Hepatocyte (in vitro differentiated cells): ENCODE data around the gene DUSP16. TPM values are rescaled to one million over a fixed set of nuclear protein-coding genes. Genes with fewer than 3 reads are reported as not detected.

ENCODE experiments used
- DNase-seq: peaks from one replicate; pipeline ENCODE4 v3.0.0-alpha.2; 2016; ENCODE audit warnings: low spot score
- H2AFZ ChIP-seq: fragments of 200-600 bp; sonication (generic); 2 replicates; pipeline ENCODE4 v1.6.0; 2016; ENCODE audit warnings: antibody characterized with exemption, mild to moderate bottlenecking
- H3K27ac ChIP-seq: fragments of 200-600 bp; sonication (generic); 2 replicates; pipeline ENCODE4 v1.5.1; 2016; ENCODE audit warnings: mild to moderate bottlenecking
- H3K27me3 ChIP-seq: fragments of 200-600 bp; sonication (generic); 2 replicates; pipeline ENCODE4 v1.6.1; 2016
- H3K36me3 ChIP-seq: fragments of 200-600 bp; sonication (generic); replicated peaks from 2 replicates; pipeline ENCODE4 v1.5.1; 2016; ENCODE audit warnings: low read depth; ENCODE audit not compliant: insufficient read depth
- H3K4me1 ChIP-seq: fragments of 200-600 bp; sonication (generic); 2 replicates; pipeline ENCODE4 v1.5.1; 2016; ENCODE audit warnings: mild to moderate bottlenecking, moderate library complexity; ENCODE audit not compliant: insufficient read depth
- H3K4me2 ChIP-seq: fragments of 200-600 bp; sonication (generic); 2 replicates; pipeline ENCODE4 v1.6.0; 2016
- H3K4me3 ChIP-seq: fragments of 200-600 bp; sonication (generic); 2 replicates; pipeline ENCODE4 v1.5.1; 2016; ENCODE audit warnings: mild to moderate bottlenecking
- H3K79me2 ChIP-seq: fragments of 200-600 bp; sonication (generic); 2 replicates; pipeline ENCODE4 v1.6.0; 2017; ENCODE audit warnings: mild to moderate bottlenecking
- H3K9me2 ChIP-seq: fragments of 200-600 bp; sonication (generic); replicated peaks from 2 replicates; pipeline ENCODE4 v1.6.0; 2017; ENCODE audit warnings: mild to moderate bottlenecking; ENCODE audit not compliant: insufficient read depth
- H3K9me3 ChIP-seq: fragments of 200-600 bp; sonication (generic); 2 replicates; pipeline ENCODE4 v1.5.1; 2016; ENCODE audit warnings: low read depth, mild to moderate bottlenecking
- H4K20me1 ChIP-seq: fragments of 200-600 bp; sonication (generic); 2 replicates; pipeline ENCODE4 v1.6.0; 2016; ENCODE audit warnings: mild to moderate bottlenecking; ENCODE audit not compliant: insufficient read depth, poor library complexity, severe bottlenecking
- EZH2 ChIP-seq: fragments of 200-600 bp; sonication (generic); IDR thresholded peaks from 2 replicates; pipeline ENCODE4 v1.6.1; 2016; ENCODE audit warnings: antibody characterized with exemption, mild to moderate bottlenecking, borderline replicate concordance
- EZH2phosphoT487 ChIP-seq: fragments of 200-600 bp; sonication (generic); IDR thresholded peaks from one replicate; pipeline ENCODE4 v1.6.1; 2018; ENCODE audit warnings: antibody characterized with exemption, mild to moderate bottlenecking, low read depth, moderate library complexity; ENCODE audit not compliant: unreplicated experiment, severe bottlenecking
- WGBS: methylation state at CpG from one replicate; pipeline ENCODE4 v1.1.6; 2016; ENCODE audit warnings: low lambda C conversion rate; ENCODE audit errors: missing lambda C conversion rate; 5-methylcytosine and 5-hydroxymethylcytosine counted together
- polyA plus RNA-seq: library from polyadenylated mRNA; unstranded; fragments of >200 nt; fragmentation: Nextera tagmentation; extraction: Ambion mirVana; gene quantifications from 2 replicates; pipeline ENCODE4 v1.2.1, GENCODE V29; 2016
- total RNA-seq: library from RNA; depleted of rRNA; stranded (reverse); fragments of >200 nt; gene quantifications from 2 replicates; pipeline ENCODE4 v1.2.3, GENCODE V29; 2014
- TF ChIP-seq, protein P1 (sequence below): fragments of 200-600 bp; sonication (generic); IDR thresholded peaks from 2 replicates; pipeline ENCODE4 v1.5.1; 2016; ENCODE audit warnings: antibody characterized with exemption, mild to moderate bottlenecking; ENCODE audit not compliant: poor library complexity

DUSP16 gene
- total and polyA plus RNA-seq, 2 experiments from 2014 or later: 13.4 to 74.1 TPM

DNA sequence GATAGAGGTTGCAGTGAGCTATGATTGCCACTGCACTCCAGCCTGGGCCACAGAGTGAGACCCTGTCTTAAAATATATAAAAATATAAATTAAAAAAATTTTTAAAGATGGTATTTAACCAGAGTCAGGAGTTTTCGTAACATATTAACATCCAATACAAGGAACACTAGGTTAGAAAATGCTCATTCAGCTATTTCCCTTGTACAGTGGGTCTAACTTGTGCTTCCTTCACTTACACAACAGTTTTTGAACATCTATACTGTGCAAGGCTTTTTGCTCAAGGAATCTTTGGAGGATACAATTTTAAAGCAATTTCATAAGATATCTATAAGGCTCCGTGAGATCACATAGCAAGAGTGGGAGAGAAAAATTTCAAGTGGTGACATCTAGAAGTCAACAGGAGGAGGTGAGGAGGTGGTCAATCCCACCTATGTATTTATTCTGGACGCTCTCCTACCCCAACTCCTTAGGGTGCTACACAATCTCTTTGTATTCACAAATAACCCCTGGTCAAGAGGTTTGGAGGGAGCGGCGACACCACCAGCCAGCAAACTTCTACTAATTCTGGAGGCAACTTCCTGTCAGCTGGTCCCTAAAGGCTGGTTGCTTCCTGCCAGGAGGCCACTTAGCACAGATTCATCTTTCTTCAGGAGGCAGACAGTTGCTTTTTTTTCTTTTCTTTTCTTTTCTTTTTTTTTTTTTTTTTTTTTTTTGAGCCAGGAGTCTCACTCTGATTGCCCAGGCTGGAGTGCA, 22.2 kb downstream of the DUSP16 start:
- H4K20me1 ChIP-seq: no peaks in the 10 kb centered on the region
- H3K36me3 ChIP-seq: no peaks in the 10 kb centered on the region
- H3K27me3 ChIP-seq: no peaks in the 10 kb centered on the region
- no peaks in the 10 kb centered on the region for H3K9me2 ChIP-seq
- TF ChIP-seq, protein P1, sequence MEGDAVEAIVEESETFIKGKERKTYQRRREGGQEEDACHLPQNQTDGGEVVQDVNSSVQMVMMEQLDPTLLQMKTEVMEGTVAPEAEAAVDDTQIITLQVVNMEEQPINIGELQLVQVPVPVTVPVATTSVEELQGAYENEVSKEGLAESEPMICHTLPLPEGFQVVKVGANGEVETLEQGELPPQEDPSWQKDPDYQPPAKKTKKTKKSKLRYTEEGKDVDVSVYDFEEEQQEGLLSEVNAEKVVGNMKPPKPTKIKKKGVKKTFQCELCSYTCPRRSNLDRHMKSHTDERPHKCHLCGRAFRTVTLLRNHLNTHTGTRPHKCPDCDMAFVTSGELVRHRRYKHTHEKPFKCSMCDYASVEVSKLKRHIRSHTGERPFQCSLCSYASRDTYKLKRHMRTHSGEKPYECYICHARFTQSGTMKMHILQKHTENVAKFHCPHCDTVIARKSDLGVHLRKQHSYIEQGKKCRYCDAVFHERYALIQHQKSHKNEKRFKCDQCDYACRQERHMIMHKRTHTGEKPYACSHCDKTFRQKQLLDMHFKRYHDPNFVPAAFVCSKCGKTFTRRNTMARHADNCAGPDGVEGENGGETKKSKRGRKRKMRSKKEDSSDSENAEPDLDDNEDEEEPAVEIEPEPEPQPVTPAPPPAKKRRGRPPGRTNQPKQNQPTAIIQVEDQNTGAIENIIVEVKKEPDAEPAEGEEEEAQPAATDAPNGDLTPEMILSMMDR: no peak
- TF ChIP-seq EZH2: no peak
- no peak for TF ChIP-seq EZH2phosphoT487
- peak overlapping the region; percentile 76 for H3K27ac ChIP-seq
- DNase-seq: no peak
- peaks cover 10% of the 10 kb centered on the region for H3K4me1 ChIP-seq
- H3K4me2 ChIP-seq: no peak overlapping the region
- WGBS: 96% methylated on average over 5 of the region's 5 CpGs
- H3K9me3 ChIP-seq: no peaks in the 10 kb centered on the region
- no peak overlapping the region for H2AFZ ChIP-seq
- H3K4me3 ChIP-seq: no peak overlapping the region
- H3K79me2 ChIP-seq: peaks cover 93% of the 10 kb centered on the region

DNA sequence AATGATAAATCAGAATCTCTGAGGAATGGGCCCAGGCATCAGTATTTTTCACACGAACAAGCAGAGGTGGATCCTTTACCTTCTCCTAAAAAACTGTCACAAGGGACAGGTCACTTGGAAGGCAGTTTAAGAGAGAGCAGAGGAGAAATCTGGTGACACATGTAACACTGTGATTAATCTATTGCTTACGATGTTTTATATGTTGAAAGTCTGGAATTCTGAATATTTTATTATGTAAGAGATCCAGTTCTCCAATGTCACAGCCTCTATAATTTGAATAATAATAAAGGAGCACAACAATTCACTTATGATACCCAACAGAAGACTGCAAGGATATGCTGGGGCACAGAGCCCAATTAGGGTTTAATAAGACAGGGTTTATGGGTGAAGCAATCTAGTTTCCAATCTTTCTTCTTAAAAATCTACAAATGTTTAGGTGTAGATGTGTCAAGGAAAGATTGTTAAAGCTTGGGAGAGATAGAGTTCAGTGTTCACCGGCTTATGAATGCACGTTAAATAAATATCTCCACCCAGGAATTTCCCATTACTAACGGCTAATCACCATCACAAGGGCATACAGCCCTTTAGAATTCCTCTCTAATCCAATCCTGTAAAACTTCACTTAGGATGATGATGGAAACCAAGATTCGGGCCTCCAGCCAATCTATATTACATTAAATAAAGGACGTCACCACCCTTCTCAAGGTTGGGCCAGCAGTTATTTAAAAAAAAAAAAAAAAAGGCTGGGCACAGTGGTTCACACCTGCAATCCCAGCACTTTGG, 23.4 kb downstream of the DUSP16 start:
- WGBS: 57% methylated on average over 7 of the region's 7 CpGs
- peak overlapping the region; percentile 78 for H3K27ac ChIP-seq
- peaks cover 90% of the 10 kb centered on the region for H3K79me2 ChIP-seq
- no peak overlapping the region for H3K4me2 ChIP-seq
- no peaks in the 10 kb centered on the region for H3K27me3 ChIP-seq
- H3K4me3 ChIP-seq: no peak overlapping the region
- TF ChIP-seq EZH2: no peak
- TF ChIP-seq, protein P1: no peak
- no peak for TF ChIP-seq EZH2phosphoT487
- peaks cover 22% of the 10 kb centered on the region for H3K4me1 ChIP-seq
- H3K9me3 ChIP-seq: no peaks in the 10 kb centered on the region
- H4K20me1 ChIP-seq: no peaks in the 10 kb centered on the region
- no peaks in the 10 kb centered on the region for H3K9me2 ChIP-seq
- DNase-seq: peak; percentile 37
- no peaks in the 10 kb centered on the region for H3K36me3 ChIP-seq
- H2AFZ ChIP-seq: no peak overlapping the region

DNA sequence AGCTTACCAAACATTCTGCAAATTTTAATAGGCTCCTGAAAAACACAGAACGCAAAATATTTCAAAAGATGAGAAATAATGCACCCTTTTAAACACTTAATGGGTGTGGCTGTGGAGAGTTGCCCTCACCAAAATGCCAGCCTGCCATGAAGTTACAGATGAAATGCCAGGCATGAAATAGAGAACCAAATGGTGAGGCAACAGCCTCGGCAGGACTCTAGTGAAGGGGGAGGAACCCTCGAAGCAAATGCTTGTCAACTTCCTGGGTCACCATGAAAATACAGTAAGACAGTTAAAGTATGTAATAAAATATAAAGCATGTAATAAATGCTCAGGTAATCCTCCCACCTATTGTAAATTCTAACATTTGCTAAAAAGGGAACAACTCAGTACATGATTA, 24.1 kb downstream of the DUSP16 start:
- H3K27ac ChIP-seq: peak overlapping the region; percentile 78
- H3K9me3 ChIP-seq: no peaks in the 10 kb centered on the region
- H3K4me2 ChIP-seq: no peak overlapping the region
- no peak for DNase-seq
- no peaks in the 10 kb centered on the region for H4K20me1 ChIP-seq
- H3K4me3 ChIP-seq: no peak overlapping the region
- H3K79me2 ChIP-seq: peaks cover 83% of the 10 kb centered on the region
- WGBS: 87% methylated on average over 3 of the region's 3 CpGs
- H3K27me3 ChIP-seq: no peaks in the 10 kb centered on the region
- TF ChIP-seq EZH2 (no peak), EZH2phosphoT487 (no peak)
- TF ChIP-seq, protein P1: no peak
- H2AFZ ChIP-seq: no peak overlapping the region
- peaks cover 29% of the 10 kb centered on the region for H3K4me1 ChIP-seq
- no peaks in the 10 kb centered on the region for H3K9me2 ChIP-seq
- no peaks in the 10 kb centered on the region for H3K36me3 ChIP-seq
